IMR-90 (cell line): Measurements from ENCODE around the gene CHST2. TPM values are rescaled to one million over a fixed set of nuclear protein-coding genes. Genes with fewer than 3 reads are reported as not detected.
A peak's percentile ranks its signal among the peaks of the same experiment; 100 is the strongest.

Experiments
- ATAC-seq: fragments of 200-7000 bp; cut with Tn5 transposase; 2 replicates; pipeline ENCODE4 v1.9.1; 2020; ENCODE audit warnings: low read depth, mild to moderate bottlenecking, moderate library complexity
- BruUV-seq: library from RNA; stranded (reverse); fragments of 400-500 nt; replicated peaks from 2 replicates; lab custom pipeline; 2021; lab: Mats Ljungman, UMichigan
- CTCF ChIA-PET: fragments of 300-600 bp; formaldehyde crosslinking; extraction: SDS; loops from one replicate; lab custom pipeline; 2021; ENCODE audit warnings: antibody characterized with exemption; lab: Yijun Ruan, JAX
- POLR2A ChIA-PET: fragments of 300-600 bp; sonication (Branson Sonifier 250); formaldehyde crosslinking; loops from one replicate; lab custom pipeline; 2022; ENCODE audit warnings: antibody characterized with exemption; ENCODE audit not compliant: unreplicated experiment; lab: Charles Lee
- DNase-seq: peaks from one replicate; pipeline ENCODE4 v3.0.0; 2013
- H2AFZ ChIP-seq: replicated peaks from 2 replicates; pipeline ENCODE3; 2013; ENCODE audit warnings: low read length, mild to moderate bottlenecking; ENCODE audit not compliant: poor library complexity
- H2AK5ac ChIP-seq: 2 replicates; pipeline ENCODE4 v1.6.1; 2013; ENCODE audit warnings: low read depth, low read length, inconsistent platforms
- H2AK9ac ChIP-seq: replicated peaks from 2 replicates; pipeline ENCODE3; 2013; ENCODE audit warnings: mild to moderate bottlenecking, low read depth, low read length, moderate library complexity; ENCODE audit not compliant: poor library complexity
- H2BK120ac ChIP-seq: 2 replicates; pipeline ENCODE4 v1.6.1; 2013; ENCODE audit warnings: low read depth, low read length, inconsistent platforms
- H2BK15ac ChIP-seq: 3 replicates; pipeline ENCODE4 v1.6.1; 2013; ENCODE audit warnings: low read depth, low read length, inconsistent platforms
- H2BK20ac ChIP-seq: 2 replicates; pipeline ENCODE4 v1.6.1; 2013; ENCODE audit warnings: low read depth, mild to moderate bottlenecking, inconsistent platforms, low read length, moderate library complexity
- H2BK5ac ChIP-seq: 2 replicates; pipeline ENCODE4 v1.6.1; 2013; ENCODE audit warnings: mild to moderate bottlenecking, low read depth, low read length, inconsistent platforms; ENCODE audit not compliant: poor library complexity, severe bottlenecking
- H3K14ac ChIP-seq: replicated peaks from 2 replicates; pipeline ENCODE4 v1.6.1; 2013; ENCODE audit warnings: low read depth, low read length, inconsistent platforms
- H3K18ac ChIP-seq: 2 replicates; pipeline ENCODE4 v1.6.1; 2013; ENCODE audit warnings: low read depth, low read length, control low read depth
- H3K23ac ChIP-seq: 2 replicates; pipeline ENCODE4 v1.6.1; 2013; ENCODE audit warnings: low read depth, low read length, inconsistent platforms
- H3K27ac ChIP-seq: 2 replicates; pipeline ENCODE4 v1.5.1; 2013; ENCODE audit warnings: mild to moderate bottlenecking, control low read depth, low read length; ENCODE audit not compliant: insufficient read depth
- H3K27me3 ChIP-seq: 2 replicates; pipeline ENCODE4 v1.6.1; 2013; ENCODE audit warnings: low read length; ENCODE audit not compliant: control insufficient read depth, insufficient read depth
- H3K36me3 ChIP-seq: 2 replicates; pipeline ENCODE4 v1.6.1; 2013; ENCODE audit warnings: low read length, mixed read lengths; ENCODE audit not compliant: control insufficient read depth, insufficient read depth
- H3K4ac ChIP-seq: 2 replicates; pipeline ENCODE4 v1.6.1; 2013; ENCODE audit warnings: low read depth, low read length, inconsistent platforms
- H3K4me1 ChIP-seq: 2 replicates; pipeline ENCODE4 v1.6.1; 2013; ENCODE audit warnings: low read length, mixed read lengths; ENCODE audit not compliant: control insufficient read depth, insufficient read depth
- H3K4me2 ChIP-seq: 2 replicates; pipeline ENCODE4 v1.6.1; 2013; ENCODE audit warnings: low read depth, mild to moderate bottlenecking, control low read depth, low read length, moderate library complexity
- H3K4me3 ChIP-seq: 2 replicates; pipeline ENCODE4 v1.5.1; 2013; ENCODE audit warnings: low read depth, mild to moderate bottlenecking, control low read depth, low read length, moderate library complexity; ENCODE audit not compliant: insufficient read depth
- H3K56ac ChIP-seq: 2 replicates; pipeline ENCODE4 v1.6.1; 2013; ENCODE audit warnings: low read length, inconsistent platforms; ENCODE audit not compliant: insufficient read depth; ENCODE audit errors: extremely low read depth
- H3K79me1 ChIP-seq, 2 experiments: 2 replicates each; pipeline ENCODE4 v1.6.1; 2013; ENCODE audit warnings: low read length in 2 of 2, inconsistent platforms in 1 of 2, low read depth in 1 of 2
- H3K9ac ChIP-seq: 2 replicates; pipeline ENCODE4 v1.6.1; 2013; ENCODE audit warnings: low read depth, low read length, control low read depth
- H3K9me1 ChIP-seq: 2 replicates; pipeline ENCODE4 v1.6.1; 2013; ENCODE audit warnings: low read length, inconsistent platforms; ENCODE audit not compliant: insufficient read depth
- H3K9me3 ChIP-seq: 2 replicates; pipeline ENCODE4 v1.6.1; 2013; ENCODE audit warnings: low read length; ENCODE audit not compliant: control insufficient read depth, insufficient read depth
- H4K20me1 ChIP-seq: 2 replicates; pipeline ENCODE4 v1.6.1; 2013; ENCODE audit warnings: low read length, inconsistent platforms; ENCODE audit not compliant: insufficient read depth
- H4K5ac ChIP-seq: 2 replicates; pipeline ENCODE4 v1.6.1; 2013; ENCODE audit warnings: mild to moderate bottlenecking, low read depth, low read length, control low read depth
- H4K8ac ChIP-seq, 2 experiments: 2 replicates each; pipeline ENCODE4 v1.6.1; 2013; ENCODE audit warnings: low read depth in 2 of 2, low read length in 2 of 2, control low read depth in 1 of 2, inconsistent platforms in 1 of 2
- H4K91ac ChIP-seq: 2 replicates; pipeline ENCODE4 v1.6.1; 2013; ENCODE audit warnings: low read depth, low read length, inconsistent platforms; ENCODE audit not compliant: insufficient read depth
- BHLHE40 ChIP-seq: fragments of 150-350 bp; IDR thresholded peaks from 2 replicates; pipeline ENCODE4 v1.6.1; 2016; ENCODE audit warnings: mild to moderate bottlenecking, low read depth, low read length
- ELK1 ChIP-seq: fragments of 150-350 bp; IDR thresholded peaks from 2 replicates; pipeline ENCODE4 v1.6.1; 2016; ENCODE audit warnings: low read depth, mild to moderate bottlenecking, low read length, moderate library complexity, borderline replicate concordance
- MAZ ChIP-seq: IDR thresholded peaks from 2 replicates; pipeline ENCODE4 v1.6.1; 2012; ENCODE audit warnings: low read depth, mild to moderate bottlenecking, low read length, improper control_type of control experiment, moderate library complexity, borderline replicate concordance
- NFE2L2 ChIP-seq: fragments of 150-350 bp; IDR thresholded peaks from 2 replicates; pipeline ENCODE4 v1.6.1; 2016; ENCODE audit warnings: low read depth, mild to moderate bottlenecking, low read length
- WGBS, 2 experiments: methylation state at CpG; one replicate each; pipeline versions ENCODE4 v1.1.5 to v1.1.7; 2013; ENCODE audit warnings: missing lambda C conversion rate in 2 of 2; ENCODE audit not compliant: insufficient read length in 1 of 2; ENCODE audit errors: extremely low coverage in 2 of 2; 5-methylcytosine and 5-hydroxymethylcytosine counted together
- dilution Hi-C: fragments of 300-500 bp; cut with HindIII; formaldehyde crosslinking; loops from one replicate; pipeline ENCODE4 v1.14.3; 2018; ENCODE audit warnings: low sequenced_read_pairs; ENCODE audit not compliant: unreplicated experiment
- in situ Hi-C: fragments of 300-500 bp; cut with MboI; formaldehyde crosslinking; loops from 3 replicates; pipeline ENCODE4 v1.14.3; 2019; ENCODE audit warnings: low sequenced_read_pairs, inconsistent platforms, mixed read lengths
- intact Hi-C: fragments of 100-400 bp; cut with micrococcal nuclease; formaldehyde crosslinking; loops from 2 replicates; pipeline ENCODE4 v1.10.0; 2022
- polyA plus RNA-seq, 3 experiments: library from polyadenylated mRNA; depleted of rRNA; stranded (reverse); fragments of >200 nt; gene quantifications; 2 replicates each; pipeline ENCODE4 v1.2.3, GENCODE V29; 2012; ENCODE audit warnings: low replicate concordance in 1 of 3
- total RNA-seq: library from RNA; depleted of rRNA; stranded (reverse); fragments of >200 nt; gene quantifications from 2 replicates; pipeline ENCODE4 v1.2.3, GENCODE V29; 2012

Gene CHST2
- total and polyA plus RNA-seq, 2 of the 4 experiments (the other 2 are of a cell fraction): 0.90 to 1.4 TPM

- no peak overlapping the region for H3K4me3 ChIP-seq
- dilution Hi-C loops: no loop called here
- no peak overlapping the region for H3K18ac ChIP-seq
- no peak overlapping the region for H2AK5ac ChIP-seq
- H3K9me1 ChIP-seq: no peaks in the 10 kb centered on the region
- no peak for TF ChIP-seq MAZ
- no peak for TF ChIP-seq NFE2L2
- no peak for TF ChIP-seq BHLHE40
- no peak for TF ChIP-seq ELK1
- H4K20me1 ChIP-seq: no peaks in the 10 kb centered on the region
- H3K4me2 ChIP-seq: no peak overlapping the region
- H3K9ac ChIP-seq: no peak overlapping the region
- no peaks in the 10 kb centered on the region for H3K4me1 ChIP-seq
- H4K8ac ChIP-seq: no peak overlapping the region
- no peak overlapping the region for H4K91ac ChIP-seq
- H3K36me3 ChIP-seq: no peaks in the 10 kb centered on the region
- WGBS, 2 experiments: 81% methylated on average over 2 of the region's 2 CpGs; no CpG with 5 or more reads in 1 of the 2 experiments
- no peak overlapping the region for H3K56ac ChIP-seq
- ATAC-seq (no peak; the same call in 1 of the 2 replicates), DNase-seq (peak; percentile 59)
- H2AFZ ChIP-seq: no peak overlapping the region
- no TSS peak for BruUV-seq
- H2BK15ac ChIP-seq: no peak overlapping the region
- H3K27me3 ChIP-seq: no peaks in the 10 kb centered on the region
- no peak overlapping the region for H4K5ac ChIP-seq
- in situ Hi-C loops: no loop called here
- no peak overlapping the region for H2BK120ac ChIP-seq
- no peaks in the 10 kb centered on the region for H3K79me1 ChIP-seq
- ChIA-PET POLR2A (no interaction called here), CTCF (no interaction called here)
- intact Hi-C loops: no loop called here
- no peaks in the 10 kb centered on the region for H3K9me3 ChIP-seq
- no peak overlapping the region for H3K4ac ChIP-seq
- no peak overlapping the region for H3K27ac ChIP-seq
- no peak overlapping the region for H2BK5ac ChIP-seq
- H3K23ac ChIP-seq: no peak overlapping the region
- no peak overlapping the region for H2BK20ac ChIP-seq
- no peak overlapping the region for H3K14ac ChIP-seq
- H2AK9ac ChIP-seq: no peak overlapping the region
Observed at GRCh38 chr3:143158014-143158988, 38.7 kb downstream of the CHST2 start.
